GM12878 (cell line): Measurements from ENCODE around the gene NRSN1.

Experiments
- CBX5 ChIP-seq: sonication (generic); IDR thresholded peaks from 2 replicates; pipeline ENCODE4 v1.6.1; 2016; ENCODE audit warnings: low read depth, moderate library complexity, mild to moderate bottlenecking, inconsistent platforms
- CTCF ChIP-seq, 3 experiments: IDR thresholded peaks in 2 of 3; conservative IDR thresholded peaks in 1 of 3; 2 replicates each; pipeline ENCODE4 v1.5.1; 2011; ENCODE audit warnings: low read depth in 3 of 3, low read length in 3 of 3, mild to moderate bottlenecking in 3 of 3, control low read depth in 2 of 3, moderate library complexity in 2 of 3, inconsistent platforms in 1 of 3, mixed read lengths in 1 of 3; ENCODE audit not compliant: control insufficient read depth in 2 of 3, insufficient read depth in 1 of 3; ENCODE audit errors: extremely low read depth in 1 of 3
- GABPA ChIP-seq: IDR thresholded peaks from 2 replicates; pipeline ENCODE4 v1.6.1; 2014; ENCODE audit warnings: antibody characterized with exemption, low read depth, mild to moderate bottlenecking, inconsistent platforms
- NBN ChIP-seq: fragments of 450-650 bp; IDR thresholded peaks from 2 replicates; pipeline ENCODE4 v1.6.1; 2016
- POLR2A ChIP-seq: IDR thresholded peaks from 2 replicates; pipeline ENCODE4 v1.6.1; 2011; ENCODE audit warnings: low read depth, mild to moderate bottlenecking, low read length
- POLR2AphosphoS5 ChIP-seq: IDR thresholded peaks from 2 replicates; pipeline ENCODE4 v1.6.1; 2011; ENCODE audit warnings: mild to moderate bottlenecking, low read length, inconsistent platforms
- RAD21 ChIP-seq: IDR thresholded peaks from 2 replicates; pipeline ENCODE4 v1.6.1; 2011; ENCODE audit warnings: mild to moderate bottlenecking, low read depth, low read length, moderate library complexity; ENCODE audit not compliant: insufficient read depth
- ZSCAN29 ChIP-seq: fragments of 450-650 bp; IDR thresholded peaks from 2 replicates; pipeline ENCODE4 v1.6.1; 2017; ENCODE audit warnings: mild to moderate bottlenecking, moderate library complexity

DNA sequence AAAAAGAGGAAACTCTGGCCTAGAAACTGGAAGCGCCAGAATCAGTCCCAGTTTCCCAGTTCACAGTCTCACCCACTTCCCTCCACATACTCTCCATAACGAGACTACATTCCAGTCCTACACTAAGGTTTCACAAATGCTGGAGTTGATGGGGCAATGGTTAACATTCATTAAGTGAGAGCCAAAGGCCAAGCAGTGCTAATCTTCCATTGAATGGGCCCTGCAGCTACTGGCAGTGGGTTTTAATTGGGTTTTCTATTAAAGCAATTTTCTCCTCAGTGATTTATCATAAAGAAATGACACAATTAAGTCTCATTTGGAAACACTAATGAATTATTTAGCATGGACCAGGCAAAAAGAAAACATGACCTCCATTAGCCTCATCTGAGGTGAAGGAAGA is 20.8 kb upstream of the NRSN1 start:
- no peak for TF ChIP-seq CBX5
- TF ChIP-seq POLR2AphosphoS5 = no peak
- TF ChIP-seq RAD21 = no peak
- TF ChIP-seq NBN = no peak
- no peak for TF ChIP-seq CTCF (IDR thresholded peaks at IDR 0.05 in 2 of 3, conservative IDR thresholded peaks at IDR 0.05 in 1 of 3; ENCODE audit: control insufficient read depth in 2 of 3, extremely low read depth in 1 of 3, insufficient read depth in 1 of 3, low read depth in 3 of 3, low read length in 3 of 3)
- no peak for TF ChIP-seq POLR2A
- no peak for TF ChIP-seq GABPA
- TF ChIP-seq ZSCAN29 = no peak
